CD4-positive, CD25-positive, alpha-beta regulatory T cell (primary cell): ENCODE measurements around the gene FAT2. TPM values are rescaled to one million over a fixed set of nuclear protein-coding genes. Genes with fewer than 3 reads are reported as not detected.
"Not testable (repeated sequence)": the region's sequence is repeated elsewhere in the genome, so short reads cannot be mapped to it uniquely, and the experiment has no call there.

Experiments
- ATAC-seq, 2 donors: fragments of 150-1000 bp; cut with Tn5 transposase; one replicate each; pipeline ENCODE4 v1.10.0; 2021; ENCODE audit warnings: low read depth in 2 of 2, moderate number of reproducible peaks in 2 of 2, moderate library complexity in 1 of 2
- DNase-seq, 3 donors: peaks; one replicate each; pipeline versions ENCODE4 v3.0.0 to v3.0.0-alpha.2; 2012 to 2022; ENCODE audit warnings: mixed read lengths in 1 of 3
- H3K27ac ChIP-seq: one replicate; pipeline ENCODE4 v1.7.0; 2013; ENCODE audit warnings: mild to moderate bottlenecking, low read length; ENCODE audit not compliant: insufficient read depth, poor library complexity, severe bottlenecking
- H3K27me3 ChIP-seq: one replicate; pipeline ENCODE4 v1.7.0; 2013; ENCODE audit warnings: low read length; ENCODE audit not compliant: control insufficient read depth, insufficient read depth
- H3K36me3 ChIP-seq: one replicate; pipeline ENCODE4 v1.7.0; 2013; ENCODE audit warnings: mild to moderate bottlenecking, low read length, moderate library complexity; ENCODE audit not compliant: control insufficient read depth, insufficient read depth
- H3K4me1 ChIP-seq: 2 replicates; pipeline ENCODE4 v1.7.0; 2013; ENCODE audit warnings: mild to moderate bottlenecking, low read length; ENCODE audit not compliant: insufficient read depth, control insufficient read depth, poor library complexity, severe bottlenecking
- H3K4me3 ChIP-seq: one replicate; pipeline ENCODE4 v1.7.0; 2013; ENCODE audit warnings: low read depth, mild to moderate bottlenecking, low read length, moderate library complexity
- H3K9me3 ChIP-seq, 2 experiments: 1 replicate in 1 of 2; 2 replicates in 1 of 2; pipeline ENCODE4 v1.7.0; 2013; ENCODE audit warnings: low read length in 2 of 2, mild to moderate bottlenecking in 1 of 2, moderate library complexity in 1 of 2; ENCODE audit not compliant: control insufficient read depth in 2 of 2
- H3K27ac Mint-ChIP-seq, 3 donors: one replicate each; pipeline ENCODE4 v1.8.0; 2020 to 2022; ENCODE audit warnings: mild to moderate bottlenecking in 3 of 3, mixed read lengths in 3 of 3, moderate library complexity in 2 of 3
- H3K27me3 Mint-ChIP-seq: one replicate; pipeline ENCODE4 v1.8.0; 2022; ENCODE audit warnings: mild to moderate bottlenecking, mixed read lengths
- H3K36me3 Mint-ChIP-seq: one replicate; pipeline ENCODE4 v1.8.0; 2020; ENCODE audit warnings: mixed read lengths
- H3K4me1 Mint-ChIP-seq, 4 donors: one replicate each; pipeline ENCODE4 v1.8.0; 2020 to 2022; ENCODE audit warnings: mixed read lengths in 4 of 4, mild to moderate bottlenecking in 1 of 4
- H3K4me3 Mint-ChIP-seq, 4 donors: one replicate each; pipeline ENCODE4 v1.8.0; 2020 to 2022; ENCODE audit warnings: mild to moderate bottlenecking in 4 of 4, mixed read lengths in 4 of 4, moderate library complexity in 3 of 4
- H3K9me3 Mint-ChIP-seq, 7 donors: one replicate each; pipeline ENCODE4 v1.8.0; 2020 to 2022; ENCODE audit warnings: mixed read lengths in 7 of 7, mild to moderate bottlenecking in 3 of 7, moderate library complexity in 2 of 7
- polyA plus RNA-seq, 4 donors: library from polyadenylated mRNA; unstranded; fragments of 300-500 nt; fragmentation: Illumina TruSeq; gene quantifications; one replicate each; pipeline ENCODE4 v1.2.3, GENCODE V29; 2021
- total RNA-seq: library from RNA; stranded (reverse); gene quantifications from one replicate; pipeline ENCODE4 v1.2.3, GENCODE V29; 2022

Gene FAT2
- total and polyA plus RNA-seq, 5 donors from 2014 or later: 0.05 TPM; not detected in 4

GRCh38 chr5:151585970-151586369, 5.2 kb downstream of the FAT2 start:
- no peak for DNase-seq
- Histone ChIP-seq H3K4me3 (no peak overlapping the region), H3K27me3 (no peaks in the 10 kb centered on the region), H3K36me3 (no peaks in the 10 kb centered on the region), H3K9me3 (no peaks in the 10 kb centered on the region), H3K4me1 (no peaks in the 10 kb centered on the region), H3K27ac (no peak overlapping the region)
- Mint-ChIP-seq H3K36me3 (no peaks in the 10 kb centered on the region), H3K4me3 (no peak overlapping the region), H3K4me1 (no peaks in the 10 kb centered on the region), H3K9me3 (no peaks in the 10 kb centered on the region), H3K27me3 (no peaks in the 10 kb centered on the region), H3K27ac (peak overlapping the region in 1 of 3 donors; percentile 29)
- ATAC-seq: no peak

- H3K4me3 Mint-ChIP-seq, H3K9me3 ChIP-seq, H3K9me3 Mint-ChIP-seq, H3K4me1 Mint-ChIP-seq, H3K27me3 ChIP-seq, H3K36me3 ChIP-seq, DNase-seq, H3K4me1 ChIP-seq, H3K27me3 Mint-ChIP-seq, H3K27ac Mint-ChIP-seq, H3K4me3 ChIP-seq, ATAC-seq, H3K36me3 Mint-ChIP-seq, H3K27ac ChIP-seq: not testable (repeated sequence)
These were observed 5.8 kb downstream of the FAT2 start for GRCh38 chr5:151585344-151585743.

GRCh38 chr5:151584057-151584937, 6.8 kb downstream of the FAT2 start:
- H3K4me1 Mint-ChIP-seq: no peaks in the 10 kb centered on the region
- no peak overlapping the region for H3K27ac ChIP-seq

GRCh38 chr5:151581812-151582583, 9.1 kb downstream of the FAT2 start:
- no peaks in the 10 kb centered on the region for H3K9me3 Mint-ChIP-seq

More at GRCh38 chr5:151584057-151584937, 6.8 kb downstream of the FAT2 start:
- no peaks in the 10 kb centered on the region for H3K27me3 Mint-ChIP-seq
- DNase-seq (no peak), ATAC-seq (no peak)
- Histone ChIP-seq H3K4me3 (no peak overlapping the region), H3K4me1 (no peaks in the 10 kb centered on the region), H3K9me3 (no peaks in the 10 kb centered on the region), H3K27me3 (no peaks in the 10 kb centered on the region), H3K36me3 (no peaks in the 10 kb centered on the region)
- no peaks in the 10 kb centered on the region for H3K36me3 Mint-ChIP-seq
- H3K27ac Mint-ChIP-seq: no peak overlapping the region
- no peak overlapping the region for H3K4me3 Mint-ChIP-seq
- H3K9me3 Mint-ChIP-seq: no peaks in the 10 kb centered on the region

GRCh38 chr5:151581347-151581746, 9.8 kb downstream of the FAT2 start:
- no peak for ATAC-seq

More at GRCh38 chr5:151581812-151582583, 9.1 kb downstream of the FAT2 start:
- peak overlapping the region in 1 of 3 donors; percentile 42 for H3K27ac Mint-ChIP-seq
- H3K4me3 Mint-ChIP-seq: no peak overlapping the region
- no peaks in the 10 kb centered on the region for H3K27me3 ChIP-seq
- H3K27ac ChIP-seq: no peak overlapping the region
- peaks cover 0 to 8% (median 3%) of the 10 kb centered on the region in 4 donors for H3K4me1 Mint-ChIP-seq
- H3K27me3 Mint-ChIP-seq: peaks cover 7% of the 10 kb centered on the region
- ATAC-seq: no peak
- H3K4me3 ChIP-seq: no peak overlapping the region
- H3K36me3 Mint-ChIP-seq: no peaks in the 10 kb centered on the region
- H3K36me3 ChIP-seq: no peaks in the 10 kb centered on the region
- no peaks in the 10 kb centered on the region for H3K9me3 ChIP-seq
- H3K4me1 ChIP-seq: no peaks in the 10 kb centered on the region
- DNase-seq: no peak

GRCh38 chr5:151580858-151581257, 10.3 kb downstream of the FAT2 start:
- no peak overlapping the region for H3K27ac ChIP-seq

More at GRCh38 chr5:151581347-151581746, 9.8 kb downstream of the FAT2 start:
- Histone ChIP-seq H3K4me3 (no peak overlapping the region), H3K27me3 (no peaks in the 10 kb centered on the region), H3K4me1 (no peaks in the 10 kb centered on the region), H3K27ac (no peak overlapping the region), H3K9me3 (no peaks in the 10 kb centered on the region), H3K36me3 (no peaks in the 10 kb centered on the region)
- Mint-ChIP-seq H3K4me3 (no peak overlapping the region), H3K27ac (no peak overlapping the region), H3K27me3 (peaks cover 7% of the 10 kb centered on the region), H3K4me1 (peaks cover 0 to 8% (median 3%) of the 10 kb centered on the region in 4 donors), H3K36me3 (no peaks in the 10 kb centered on the region), H3K9me3 (no peaks in the 10 kb centered on the region)
- DNase-seq: no peak

GRCh38 chr5:151580239-151580638, 10.9 kb downstream of the FAT2 start:
- H3K27ac Mint-ChIP-seq: no peak overlapping the region
- H3K4me1 Mint-ChIP-seq: peaks cover 0 to 8% (median 3%) of the 10 kb centered on the region in 4 donors

More at GRCh38 chr5:151580858-151581257, 10.3 kb downstream of the FAT2 start:
- Histone ChIP-seq H3K27me3 (no peaks in the 10 kb centered on the region), H3K4me1 (no peaks in the 10 kb centered on the region), H3K4me3 (no peak overlapping the region), H3K9me3 (no peaks in the 10 kb centered on the region), H3K36me3 (no peaks in the 10 kb centered on the region)
- Mint-ChIP-seq H3K36me3 (no peaks in the 10 kb centered on the region), H3K27me3 (peaks cover 7% of the 10 kb centered on the region), H3K9me3 (no peaks in the 10 kb centered on the region), H3K4me1 (peaks cover 0 to 8% (median 3%) of the 10 kb centered on the region in 4 donors), H3K27ac (no peak overlapping the region), H3K4me3 (no peak overlapping the region)
- no peak for ATAC-seq
- DNase-seq: no peak

More at GRCh38 chr5:151580239-151580638, 10.9 kb downstream of the FAT2 start:
- Mint-ChIP-seq H3K4me3 (no peak overlapping the region), H3K9me3 (no peaks in the 10 kb centered on the region), H3K36me3 (no peaks in the 10 kb centered on the region), H3K27me3 (peaks cover 7% of the 10 kb centered on the region)
- no peak for ATAC-seq
- H3K4me1 ChIP-seq: no peaks in the 10 kb centered on the region
- H3K36me3 ChIP-seq: no peaks in the 10 kb centered on the region
- no peak overlapping the region for H3K27ac ChIP-seq
- H3K9me3 ChIP-seq: no peaks in the 10 kb centered on the region
- no peak for DNase-seq
- H3K4me3 ChIP-seq: no peak overlapping the region
- no peaks in the 10 kb centered on the region for H3K27me3 ChIP-seq
